ENCODE measurements around the gene APOBEC3H.
"Not testable (repeated sequence)": the region's sequence is repeated elsewhere in the genome, so short reads cannot be mapped to it uniquely, and the experiment has no call there.

The APOBEC3H gene

GRCh38 chr22:39097098-39098020 is at the start of gene APOBEC3H:
Gene APOBEC3H (plus strand): TSS chr22:39097244. CDS start chr22:39100279, 3,035 bp downstream.
- Histone ChIP-seq H3K79me2 (no peaks in the 10 kb centered on the region), H3K4me1 (peaks cover 3% of the 10 kb centered on the region), H3K36me3 (ENCODE audit: control insufficient read depth, insufficient read depth, low read length) (no peaks in the 10 kb centered on the region), H3K27me3 (ENCODE audit: control insufficient read depth, insufficient read depth, low read length) (no peaks in the 10 kb centered on the region), H3K9ac (no peak within 1 kb of the TSS), H3K4me3 (ENCODE audit: low read depth, low read length) (no peak within 1 kb of the TSS), H3K27ac (no peak within 1 kb of the TSS), H2AFZ (no peak within 1 kb of the TSS), H3K4me2 (ENCODE audit: low read length) (no peak within 1 kb of the TSS), H3K9me3 (ENCODE audit: control insufficient read depth, low read length) (no peaks in the 10 kb centered on the region)
- TF ChIP-seq, protein P1, sequence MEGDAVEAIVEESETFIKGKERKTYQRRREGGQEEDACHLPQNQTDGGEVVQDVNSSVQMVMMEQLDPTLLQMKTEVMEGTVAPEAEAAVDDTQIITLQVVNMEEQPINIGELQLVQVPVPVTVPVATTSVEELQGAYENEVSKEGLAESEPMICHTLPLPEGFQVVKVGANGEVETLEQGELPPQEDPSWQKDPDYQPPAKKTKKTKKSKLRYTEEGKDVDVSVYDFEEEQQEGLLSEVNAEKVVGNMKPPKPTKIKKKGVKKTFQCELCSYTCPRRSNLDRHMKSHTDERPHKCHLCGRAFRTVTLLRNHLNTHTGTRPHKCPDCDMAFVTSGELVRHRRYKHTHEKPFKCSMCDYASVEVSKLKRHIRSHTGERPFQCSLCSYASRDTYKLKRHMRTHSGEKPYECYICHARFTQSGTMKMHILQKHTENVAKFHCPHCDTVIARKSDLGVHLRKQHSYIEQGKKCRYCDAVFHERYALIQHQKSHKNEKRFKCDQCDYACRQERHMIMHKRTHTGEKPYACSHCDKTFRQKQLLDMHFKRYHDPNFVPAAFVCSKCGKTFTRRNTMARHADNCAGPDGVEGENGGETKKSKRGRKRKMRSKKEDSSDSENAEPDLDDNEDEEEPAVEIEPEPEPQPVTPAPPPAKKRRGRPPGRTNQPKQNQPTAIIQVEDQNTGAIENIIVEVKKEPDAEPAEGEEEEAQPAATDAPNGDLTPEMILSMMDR (IDR thresholded peaks at IDR 0.05), result no peak

- not testable (repeated sequence) for H3K79me2 ChIP-seq; H3K4me3 ChIP-seq (ENCODE audit: low read depth, low read length); H3K9me3 ChIP-seq (ENCODE audit: control insufficient read depth, low read length); H2AFZ ChIP-seq; H3K27ac ChIP-seq; H3K9ac ChIP-seq; H3K4me1 ChIP-seq; H3K27me3 ChIP-seq (ENCODE audit: control insufficient read depth, insufficient read depth, low read length); H3K4me2 ChIP-seq (ENCODE audit: low read length); H3K36me3 ChIP-seq (ENCODE audit: control insufficient read depth, insufficient read depth, low read length)
Observed at GRCh38 chr22:39049486-39049885, 47.6 kb upstream of the APOBEC3H start.

DNA sequence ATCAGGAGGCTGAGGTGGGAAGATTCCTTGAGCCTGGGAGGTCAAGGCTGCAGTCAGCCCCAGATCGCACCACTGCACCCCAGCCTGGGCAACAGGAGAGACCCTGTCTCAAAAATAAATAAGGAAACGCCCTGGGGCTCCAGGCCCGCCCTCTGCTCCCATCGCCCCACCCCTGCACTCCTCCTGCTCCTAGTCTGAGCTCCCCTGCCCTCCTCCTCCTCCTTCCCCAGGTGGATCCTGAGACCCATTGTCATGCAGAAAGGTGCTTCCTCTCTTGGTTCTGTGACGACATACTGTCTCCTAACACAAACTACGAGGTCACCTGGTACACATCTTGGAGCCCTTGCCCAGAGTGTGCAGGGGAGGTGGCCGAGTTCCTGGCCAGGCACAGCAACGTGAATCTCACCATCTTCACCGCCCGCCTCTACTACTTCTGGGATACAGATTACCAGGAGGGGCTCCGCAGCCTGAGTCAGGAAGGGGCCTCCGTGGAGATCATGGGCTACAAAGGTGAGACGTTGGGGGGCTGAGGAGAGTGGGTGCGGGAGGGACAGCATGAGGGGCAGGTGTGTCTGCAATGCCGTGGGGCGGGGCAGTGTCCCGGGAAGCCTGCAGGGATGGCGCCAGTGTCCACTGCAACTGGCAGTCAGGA is 45.1 kb upstream of the APOBEC3H start:
- H3K27me3 ChIP-seq (ENCODE audit: control insufficient read depth, insufficient read depth, low read length); H3K9ac ChIP-seq; H3K9me3 ChIP-seq (ENCODE audit: control insufficient read depth, low read length); H3K27ac ChIP-seq; H2AFZ ChIP-seq; H3K36me3 ChIP-seq (ENCODE audit: control insufficient read depth, insufficient read depth, low read length); H3K4me2 ChIP-seq (ENCODE audit: low read length); H3K4me3 ChIP-seq (ENCODE audit: low read depth, low read length); H3K4me1 ChIP-seq; H3K79me2 ChIP-seq: not testable (repeated sequence)

GRCh38 chr22:39055658-39056057 is 41.4 kb upstream of the APOBEC3H start:
- H3K27ac ChIP-seq, result no peak overlapping the region
- no peak overlapping the region for H2AFZ ChIP-seq
- H3K79me2 ChIP-seq, result no peaks in the 10 kb centered on the region
- TF ChIP-seq, protein P1 (IDR thresholded peaks at IDR 0.05), result no peak
- no peak overlapping the region for H3K9ac ChIP-seq
- H3K9me3 ChIP-seq (ENCODE audit: control insufficient read depth, low read length), result no peaks in the 10 kb centered on the region
- no peaks in the 10 kb centered on the region for H3K4me1 ChIP-seq
- H3K27me3 ChIP-seq (ENCODE audit: control insufficient read depth, insufficient read depth, low read length), result no peaks in the 10 kb centered on the region
- H3K4me3 ChIP-seq (ENCODE audit: low read depth, low read length), result no peak overlapping the region
- H3K4me2 ChIP-seq (ENCODE audit: low read length), result no peak overlapping the region
- no peaks in the 10 kb centered on the region for H3K36me3 ChIP-seq (ENCODE audit: control insufficient read depth, insufficient read depth, low read length)

DNA sequence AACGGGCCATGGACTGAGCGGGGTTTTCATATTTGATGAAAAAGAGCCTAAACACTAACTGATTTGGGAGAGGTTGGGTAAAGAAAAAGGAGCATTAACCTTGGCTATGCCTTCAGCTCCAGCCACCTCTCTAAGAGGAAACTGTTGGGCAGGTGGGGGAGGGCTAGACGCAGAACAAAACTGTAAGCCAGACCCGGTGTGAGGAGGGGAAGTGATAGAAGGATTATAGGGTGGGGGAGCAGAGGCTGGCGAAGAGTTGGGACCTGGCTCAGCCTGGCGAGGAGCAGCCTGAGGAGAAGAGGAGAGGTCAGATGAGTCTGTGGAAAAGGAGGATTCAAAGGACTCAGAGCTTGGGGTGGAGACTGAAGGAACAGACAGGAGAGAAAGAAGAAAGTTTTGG is 35.8 kb upstream of the APOBEC3H start:
- H2AFZ ChIP-seq; H3K9me3 ChIP-seq (ENCODE audit: control insufficient read depth, low read length); H3K79me2 ChIP-seq; H3K4me1 ChIP-seq; H3K27me3 ChIP-seq (ENCODE audit: control insufficient read depth, insufficient read depth, low read length); H3K9ac ChIP-seq; H3K36me3 ChIP-seq (ENCODE audit: control insufficient read depth, insufficient read depth, low read length); H3K4me3 ChIP-seq (ENCODE audit: low read depth, low read length); H3K4me2 ChIP-seq (ENCODE audit: low read length); H3K27ac ChIP-seq: not testable (repeated sequence)

GRCh38 chr22:39061951-39062350 is 35.1 kb upstream of the APOBEC3H start:
- H3K4me2 ChIP-seq (ENCODE audit: low read length); H2AFZ ChIP-seq; H3K4me1 ChIP-seq; H3K36me3 ChIP-seq (ENCODE audit: control insufficient read depth, insufficient read depth, low read length); H3K27me3 ChIP-seq (ENCODE audit: control insufficient read depth, insufficient read depth, low read length); H3K9ac ChIP-seq; H3K27ac ChIP-seq; H3K4me3 ChIP-seq (ENCODE audit: low read depth, low read length); H3K9me3 ChIP-seq (ENCODE audit: control insufficient read depth, low read length); H3K79me2 ChIP-seq: not testable (repeated sequence)

GRCh38 chr22:39063904-39064303 is 33.1 kb upstream of the APOBEC3H start:
- H3K4me1 ChIP-seq; H3K4me3 ChIP-seq (ENCODE audit: low read depth, low read length); H3K27ac ChIP-seq; H3K9ac ChIP-seq; H3K9me3 ChIP-seq (ENCODE audit: control insufficient read depth, low read length); H2AFZ ChIP-seq; H3K36me3 ChIP-seq (ENCODE audit: control insufficient read depth, insufficient read depth, low read length); H3K79me2 ChIP-seq; H3K4me2 ChIP-seq (ENCODE audit: low read length); H3K27me3 ChIP-seq (ENCODE audit: control insufficient read depth, insufficient read depth, low read length): not testable (repeated sequence)

DNA sequence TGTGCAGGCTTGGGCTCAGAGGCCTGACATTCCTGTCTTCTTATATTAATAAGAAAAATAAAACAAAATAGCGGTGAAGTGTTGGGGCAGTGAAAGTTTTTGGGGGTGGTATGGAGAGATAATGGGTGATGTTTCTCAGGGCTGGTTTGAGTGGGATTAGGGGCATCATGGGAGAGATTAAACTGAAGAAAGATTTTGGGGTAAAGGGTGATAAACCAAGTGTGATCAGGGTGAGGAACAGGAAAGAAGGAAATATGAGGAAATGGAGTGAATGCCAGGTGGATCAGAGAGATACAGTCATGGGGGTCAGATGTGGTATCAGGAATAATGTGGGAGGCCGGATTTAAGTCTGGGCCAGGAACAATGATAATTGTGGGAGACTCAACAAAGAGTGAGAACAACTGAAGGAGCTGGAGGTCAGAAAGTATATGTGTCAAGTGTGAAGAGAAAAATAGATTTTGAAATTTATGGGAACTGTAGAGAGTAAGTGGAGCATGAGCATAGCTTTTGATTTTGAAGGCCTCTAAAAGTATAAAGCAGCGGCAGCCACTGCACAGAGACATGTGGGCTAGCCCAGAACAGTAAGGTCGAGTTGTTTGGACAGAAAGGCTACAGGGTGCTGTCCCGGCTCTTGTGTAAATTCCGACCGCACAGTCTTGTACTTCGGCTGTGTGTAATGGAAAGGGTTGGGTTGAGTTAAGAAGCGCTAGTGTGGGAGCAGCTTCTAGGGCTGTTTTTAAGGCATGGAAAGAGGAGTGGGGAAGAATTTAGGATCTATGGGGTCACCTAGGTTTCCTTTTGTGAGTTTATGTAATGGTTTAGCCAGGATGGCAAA is 30.4 kb upstream of the APOBEC3H start:
- not testable (repeated sequence) for H3K79me2 ChIP-seq; H3K4me3 ChIP-seq (ENCODE audit: low read depth, low read length); H3K27me3 ChIP-seq (ENCODE audit: control insufficient read depth, insufficient read depth, low read length); H3K9me3 ChIP-seq (ENCODE audit: control insufficient read depth, low read length); H3K4me2 ChIP-seq (ENCODE audit: low read length); H3K27ac ChIP-seq; H3K36me3 ChIP-seq (ENCODE audit: control insufficient read depth, insufficient read depth, low read length); H3K4me1 ChIP-seq; H2AFZ ChIP-seq; H3K9ac ChIP-seq

Measured in parathyroid adenoma (tissue), 2 donors.